H9 (cell line): ENCODE measurements around the gene GPR137. TPM values are rescaled to one million over a fixed set of nuclear protein-coding genes. Genes with fewer than 3 reads are reported as not detected.

ENCODE experiments used
- DNase-seq: peaks from one replicate; pipeline ENCODE4 v3.0.0-alpha.2; 2017
- H2AFZ ChIP-seq: one replicate; pipeline ENCODE4 v1.6.1; 2013; ENCODE audit warnings: mild to moderate bottlenecking, low read length, control low read depth, moderate library complexity
- H2AK5ac ChIP-seq: 2 replicates; pipeline ENCODE4 v1.6.1; 2013; ENCODE audit warnings: low read length, control low read depth, mixed read lengths; ENCODE audit not compliant: insufficient read length
- H2BK120ac ChIP-seq: one replicate; pipeline ENCODE4 v1.6.1; 2013; ENCODE audit warnings: low read depth, mild to moderate bottlenecking, low read length, control low read depth, inconsistent platforms; ENCODE audit not compliant: poor library complexity, severe bottlenecking
- H2BK12ac ChIP-seq: 2 replicates; pipeline ENCODE4 v1.6.1; 2013; ENCODE audit warnings: low read length, control low read depth, mixed read lengths, low read depth; ENCODE audit not compliant: insufficient read length
- H2BK15ac ChIP-seq: 2 replicates; pipeline ENCODE4 v1.6.1; 2013; ENCODE audit warnings: low read depth, low read length, control low read depth
- H2BK20ac ChIP-seq: one replicate; pipeline ENCODE4 v1.6.1; 2013; ENCODE audit warnings: low read depth, mild to moderate bottlenecking, low read length, control low read depth, inconsistent platforms; ENCODE audit not compliant: poor library complexity, severe bottlenecking
- H2BK5ac ChIP-seq: 2 replicates; pipeline ENCODE4 v1.6.1; 2013; ENCODE audit warnings: low read length, control low read depth, mixed read lengths; ENCODE audit not compliant: insufficient read length
- H3K14ac ChIP-seq: 2 replicates; pipeline ENCODE4 v1.6.1; 2013; ENCODE audit warnings: low read length, control low read depth; ENCODE audit not compliant: insufficient read depth
- H3K18ac ChIP-seq: 2 replicates; pipeline ENCODE4 v1.6.1; 2013; ENCODE audit warnings: low read depth, mild to moderate bottlenecking, mixed read lengths, low read length, control low read depth; ENCODE audit not compliant: insufficient read length
- H3K23ac ChIP-seq: 2 replicates; pipeline ENCODE4 v1.6.1; 2013; ENCODE audit warnings: low read length, control low read depth, mixed read lengths, low read depth; ENCODE audit not compliant: insufficient read length
- H3K23me2 ChIP-seq: 2 replicates; pipeline ENCODE4 v1.6.1; 2013; ENCODE audit warnings: low read depth, mild to moderate bottlenecking, mixed read lengths, low read length, control low read depth; ENCODE audit not compliant: insufficient read length, poor library complexity, severe bottlenecking
- H3K27ac ChIP-seq: 2 replicates; pipeline ENCODE4 v1.5.1; 2013; ENCODE audit warnings: low read length, control low read depth, mixed read lengths, low read depth; ENCODE audit not compliant: insufficient read length
- H3K27me3 ChIP-seq: 2 replicates; pipeline ENCODE4 v1.6.1; 2013; ENCODE audit warnings: low read length, control low read depth, inconsistent platforms; ENCODE audit not compliant: insufficient read depth
- H3K4ac ChIP-seq: 2 replicates; pipeline ENCODE4 v1.6.1; 2013; ENCODE audit warnings: low read depth, mild to moderate bottlenecking, control low read depth, inconsistent platforms, low read length, moderate library complexity
- H3K4me1 ChIP-seq: 2 replicates; pipeline ENCODE4 v1.6.1; 2013; ENCODE audit warnings: low read length, control low read depth, inconsistent platforms; ENCODE audit not compliant: insufficient read depth
- H3K4me2 ChIP-seq: 2 replicates; pipeline ENCODE4 v1.6.1; 2013; ENCODE audit warnings: low read length, control low read depth, mixed read lengths; ENCODE audit not compliant: insufficient read length, insufficient read depth
- H3K56ac ChIP-seq: 2 replicates; pipeline ENCODE4 v1.6.1; 2013; ENCODE audit warnings: low read depth, mild to moderate bottlenecking, mixed read lengths, low read length, control low read depth; ENCODE audit not compliant: insufficient read length
- H3K79me1 ChIP-seq: 2 replicates; pipeline ENCODE4 v1.6.1; 2013; ENCODE audit warnings: low read depth, mild to moderate bottlenecking, moderate library complexity, low read length, control low read depth, inconsistent platforms; ENCODE audit not compliant: insufficient read depth, poor library complexity, severe bottlenecking
- H3K79me2 ChIP-seq: 2 replicates; pipeline ENCODE4 v1.6.1; 2013; ENCODE audit warnings: low read length, control low read depth, inconsistent platforms; ENCODE audit not compliant: insufficient read depth
- H3K9ac ChIP-seq: 2 replicates; pipeline ENCODE4 v1.6.1; 2013; ENCODE audit warnings: low read length, control low read depth, mixed read lengths; ENCODE audit not compliant: insufficient read length; ENCODE audit errors: extremely low read depth
- H3K9me3 ChIP-seq: one replicate; pipeline ENCODE4 v1.6.1; 2013; ENCODE audit warnings: low read depth, low read length, inconsistent platforms; ENCODE audit not compliant: control insufficient read depth
- H3T11ph ChIP-seq: one replicate; pipeline ENCODE4 v1.6.1; 2013; ENCODE audit warnings: mild to moderate bottlenecking, low read length, control low read depth, inconsistent platforms
- H4K20me1 ChIP-seq: one replicate; pipeline ENCODE4 v1.6.1; 2013; ENCODE audit not compliant: control insufficient read depth, insufficient read length, insufficient read depth
- H4K5ac ChIP-seq: 2 replicates; pipeline ENCODE4 v1.6.1; 2013; ENCODE audit warnings: low read depth, mild to moderate bottlenecking, mixed read lengths, low read length, control low read depth; ENCODE audit not compliant: insufficient read length
- H4K8ac ChIP-seq: replicated peaks from 2 replicates; pipeline ENCODE4 v1.6.1; 2013; ENCODE audit warnings: low read length, control low read depth, mixed read lengths, low read depth; ENCODE audit not compliant: insufficient read length
- H4K91ac ChIP-seq: 2 replicates; pipeline ENCODE4 v1.6.1; 2013; ENCODE audit warnings: low read depth, mild to moderate bottlenecking, moderate library complexity, mixed read lengths, low read length, control low read depth; ENCODE audit not compliant: insufficient read length
- H3K27ac Mint-ChIP-seq, 3 experiments: 2 replicates in 2 of 3; 3 replicates in 1 of 3; pipeline ENCODE4 v1.8.0; 2020 to 2021; ENCODE audit warnings: mixed read lengths in 3 of 3, mild to moderate bottlenecking in 1 of 3, moderate library complexity in 1 of 3
- H3K27me3 Mint-ChIP-seq: 2 replicates; pipeline ENCODE4 v1.8.0; 2021; ENCODE audit warnings: low read depth, mild to moderate bottlenecking, moderate library complexity, mixed read lengths
- H3K36me3 Mint-ChIP-seq, 3 experiments: 2 replicates in 2 of 3; 3 replicates in 1 of 3; pipeline ENCODE4 v1.8.0; 2020 to 2021; ENCODE audit warnings: low read depth in 3 of 3, mixed read lengths in 3 of 3; ENCODE audit not compliant: insufficient read depth in 1 of 3
- H3K4me1 Mint-ChIP-seq, 2 experiments: 2 replicates each; pipeline ENCODE4 v1.8.0; 2020; ENCODE audit warnings: mixed read lengths in 2 of 2
- H3K4me3 Mint-ChIP-seq, 2 experiments: 2 replicates in 1 of 2; 3 replicates in 1 of 2; pipeline ENCODE4 v1.8.0; 2020 to 2021; ENCODE audit warnings: mild to moderate bottlenecking in 2 of 2, mixed read lengths in 2 of 2, moderate library complexity in 1 of 2
- H3K9me3 Mint-ChIP-seq, 2 experiments: 2 replicates in 1 of 2; 3 replicates in 1 of 2; pipeline ENCODE4 v1.8.0; 2020; ENCODE audit warnings: mild to moderate bottlenecking in 2 of 2, mixed read lengths in 2 of 2, moderate library complexity in 1 of 2
- CTCF ChIP-seq: fragments of 200-600 bp; sonication (generic); conservative IDR thresholded peaks from 3 replicates; pipeline ENCODE4 v1.8.0; 2021; ENCODE audit warnings: antibody characterized with exemption, mild to moderate bottlenecking
- WGBS: extraction: QIAGEN DNeasy Blood & Tissue Kit; methylation state at CpG from one replicate; pipeline ENCODE4 v1.1.7; 2013; ENCODE audit warnings: missing lambda C conversion rate, low lambda C conversion rate, mixed read lengths; ENCODE audit not compliant: insufficient read length; ENCODE audit errors: extremely low coverage; 5-methylcytosine and 5-hydroxymethylcytosine counted together
- total RNA-seq: library from RNA; stranded (reverse); gene quantifications from 2 replicates; pipeline ENCODE4 v1.2.1, GENCODE V29; 2021

GPR137 gene
- total RNA-seq, 1 experiment from 2014 or later = 39.6 TPM

DNA sequence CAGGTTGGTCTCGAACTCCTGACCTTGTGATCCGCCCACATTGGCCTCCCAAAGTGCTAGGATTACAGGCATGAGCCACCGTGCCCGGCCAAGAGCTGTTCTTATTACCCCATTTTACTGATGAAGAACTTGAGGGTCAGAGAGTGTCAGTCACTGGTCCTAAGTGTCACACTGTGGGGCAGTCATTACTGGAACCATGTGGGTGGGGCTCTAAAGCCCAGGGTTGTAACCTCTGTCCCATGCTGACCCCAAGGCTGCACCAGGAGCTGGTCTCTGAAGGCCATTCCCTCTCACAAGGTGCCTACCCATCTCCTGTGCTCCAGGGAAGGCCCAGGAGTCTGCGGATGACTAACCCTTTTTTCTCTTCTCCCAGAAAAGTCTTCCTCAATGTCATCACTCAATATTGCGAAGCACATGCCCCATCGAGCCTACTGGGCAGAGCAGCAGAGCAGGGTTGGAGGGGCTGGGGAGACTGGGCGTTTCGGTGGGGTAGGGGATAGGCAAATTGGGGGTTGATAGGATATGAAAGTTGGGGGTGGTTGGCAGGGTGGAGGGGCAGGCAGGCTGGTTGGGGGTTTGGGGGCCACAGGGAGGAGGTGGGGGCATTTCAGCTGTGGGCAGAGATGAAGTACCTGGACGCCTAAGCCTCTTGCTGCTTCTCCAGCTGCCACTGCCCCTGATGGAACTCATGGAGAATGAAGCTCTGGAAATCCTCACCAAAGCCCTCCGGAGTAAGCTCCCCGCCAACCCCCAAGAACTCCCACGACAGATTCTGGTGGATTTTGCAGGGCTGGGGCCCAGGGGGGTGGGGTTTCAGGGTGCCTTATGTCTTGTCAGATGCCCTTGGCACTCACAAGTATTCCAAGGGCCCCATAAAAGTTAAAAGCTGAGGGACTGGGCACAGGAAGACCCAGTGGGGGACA is 17.7 kb downstream of the GPR137 start:
- H3K27me3 Mint-ChIP-seq = peaks cover 53% of the 10 kb centered on the region
- peak overlapping the region in 1 of 2 experiments; percentile 91; a peak in 1 of 5 replicates for H3K4me3 Mint-ChIP-seq
- Histone ChIP-seq H2BK15ac (no peak overlapping the region), H3K23me2 (peaks cover 22% of the 10 kb centered on the region), H3K18ac (no peak overlapping the region), H4K91ac (no peak overlapping the region), H3T11ph (no peak overlapping the region), H3K27ac (no peak overlapping the region), H4K20me1 (no peaks in the 10 kb centered on the region), H3K9ac (no peak overlapping the region), H2AK5ac (no peak overlapping the region), H4K5ac (no peak overlapping the region), H3K79me1 (peaks cover 5% of the 10 kb centered on the region), H3K4ac (no peak overlapping the region), H3K27me3 (peaks cover 23% of the 10 kb centered on the region), H3K79me2 (peaks cover 3% of the 10 kb centered on the region; the same call in 1 of the 2 replicates), H3K4me1 (peaks cover 2% of the 10 kb centered on the region; the same call in 1 of the 2 replicates), H2BK120ac (no peak overlapping the region), H2BK5ac (no peak overlapping the region), H3K56ac (no peak overlapping the region), H3K14ac (no peak overlapping the region), H3K9me3 (no peaks in the 10 kb centered on the region), H4K8ac (no peak overlapping the region), H2BK20ac (no peak overlapping the region), H2BK12ac (no peak overlapping the region), H3K4me2 (no peak overlapping the region), H3K23ac (no peak overlapping the region), H2AFZ (no peak overlapping the region)
- DNase-seq = no peak
- peaks cover 3 to 7% (median 6%) of the 10 kb centered on the region in 3 experiments; a peak in 5 of 7 replicates for H3K36me3 Mint-ChIP-seq
- peaks cover 0 to under 1% of the 10 kb centered on the region in 2 experiments; a peak in 2 of 5 replicates for H3K9me3 Mint-ChIP-seq
- WGBS = no CpG with 5 or more reads among the region's 13 CpGs
- H3K4me1 Mint-ChIP-seq = peaks cover 21 to 22% of the 10 kb centered on the region in 2 experiments
- no peak for TF ChIP-seq CTCF
- no peak overlapping the region for H3K27ac Mint-ChIP-seq
